IPS-20b (cell line): ENCODE results near the gene PCNX3.

Experiments used
- H3K27ac ChIP-seq: one replicate; pipeline ENCODE4 v1.5.1; 2013; ENCODE audit warnings: low read length
- H3K27me3 ChIP-seq: 2 replicates; pipeline ENCODE4 v1.6.1; 2013; ENCODE audit warnings: mild to moderate bottlenecking, low read length, inconsistent platforms; ENCODE audit not compliant: insufficient read depth
- H3K36me3 ChIP-seq: 2 replicates; pipeline ENCODE4 v1.6.1; 2013; ENCODE audit warnings: low read depth, mild to moderate bottlenecking, inconsistent platforms, low read length, moderate library complexity; ENCODE audit not compliant: insufficient read depth
- H3K4me1 ChIP-seq: 2 replicates; pipeline ENCODE4 v1.6.1; 2013; ENCODE audit warnings: mild to moderate bottlenecking, control low read depth, inconsistent platforms, low read length, moderate library complexity; ENCODE audit not compliant: insufficient read depth
- H3K4me3 ChIP-seq: 2 replicates; pipeline ENCODE4 v1.5.1; 2013; ENCODE audit warnings: mild to moderate bottlenecking, low read length, inconsistent platforms
- H3K9ac ChIP-seq: 2 replicates; pipeline ENCODE4 v1.6.1; 2013; ENCODE audit warnings: low read depth, mild to moderate bottlenecking, inconsistent platforms, low read length, moderate library complexity
- H3K9me3 ChIP-seq: 2 replicates; pipeline ENCODE4 v1.6.1; 2013; ENCODE audit warnings: mild to moderate bottlenecking, low read depth, low read length, inconsistent platforms; ENCODE audit not compliant: insufficient read depth

PCNX3 gene

GRCh38 chr11:65617990-65618751, 2.6 kb downstream of the PCNX3 start:
- no peaks in the 10 kb centered on the region for H3K9me3 ChIP-seq
- H3K9ac ChIP-seq: no peak overlapping the region
- no peak overlapping the region for H3K27ac ChIP-seq
- no peaks in the 10 kb centered on the region for H3K27me3 ChIP-seq
- no peak overlapping the region for H3K4me3 ChIP-seq
- peaks cover 5% of the 10 kb centered on the region; the same call in 1 of the 2 replicates for H3K4me1 ChIP-seq
- peaks cover 43% of the 10 kb centered on the region for H3K36me3 ChIP-seq

GRCh38 chr11:65618763-65619162, 3.2 kb downstream of the PCNX3 start:
- Histone ChIP-seq H3K27ac (no peak overlapping the region), H3K27me3 (no peaks in the 10 kb centered on the region), H3K9ac (no peak overlapping the region), H3K4me1 (peaks cover 5% of the 10 kb centered on the region; the same call in 1 of the 2 replicates), H3K36me3 (peaks cover 48% of the 10 kb centered on the region), H3K9me3 (no peaks in the 10 kb centered on the region), H3K4me3 (no peak overlapping the region)

- no peaks in the 10 kb centered on the region for H3K27me3 ChIP-seq
- no peak overlapping the region for H3K27ac ChIP-seq
- no peaks in the 10 kb centered on the region for H3K9me3 ChIP-seq
- H3K36me3 ChIP-seq: peaks cover 54% of the 10 kb centered on the region
- H3K4me1 ChIP-seq: peaks cover 5% of the 10 kb centered on the region; the same call in 1 of the 2 replicates
- H3K4me3 ChIP-seq: no peak overlapping the region
- no peak overlapping the region for H3K9ac ChIP-seq
Observed at GRCh38 chr11:65619281-65619928, 3.8 kb downstream of the PCNX3 start.

GRCh38 chr11:65620666-65621065, 5.1 kb downstream of the PCNX3 start:
- Histone ChIP-seq H3K9me3 (no peaks in the 10 kb centered on the region), H3K4me3 (no peak overlapping the region), H3K9ac (no peak overlapping the region), H3K4me1 (peaks cover 5% of the 10 kb centered on the region; the same call in 1 of the 2 replicates), H3K36me3 (peaks cover 63% of the 10 kb centered on the region), H3K27me3 (no peaks in the 10 kb centered on the region), H3K27ac (no peak overlapping the region)

GRCh38 chr11:65621460-65621859, 5.9 kb downstream of the PCNX3 start:
- Histone ChIP-seq H3K9ac (no peak overlapping the region), H3K27me3 (no peaks in the 10 kb centered on the region), H3K4me3 (no peak overlapping the region), H3K36me3 (peaks cover 71% of the 10 kb centered on the region), H3K27ac (no peak overlapping the region), H3K9me3 (no peaks in the 10 kb centered on the region), H3K4me1 (peaks cover 3% of the 10 kb centered on the region; the same call in 1 of the 2 replicates)

GRCh38 chr11:65622011-65622410, 6.4 kb downstream of the PCNX3 start:
- H3K27me3 ChIP-seq: no peaks in the 10 kb centered on the region
- H3K9me3 ChIP-seq: no peaks in the 10 kb centered on the region
- peaks cover 76% of the 10 kb centered on the region for H3K36me3 ChIP-seq
- H3K27ac ChIP-seq: no peak overlapping the region
- H3K9ac ChIP-seq: no peak overlapping the region
- no peaks in the 10 kb centered on the region for H3K4me1 ChIP-seq
- no peak overlapping the region for H3K4me3 ChIP-seq

- Histone ChIP-seq H3K4me1 (no peaks in the 10 kb centered on the region), H3K36me3 (peaks cover 76% of the 10 kb centered on the region), H3K4me3 (no peak overlapping the region), H3K27ac (no peak overlapping the region), H3K9me3 (no peaks in the 10 kb centered on the region), H3K27me3 (no peaks in the 10 kb centered on the region), H3K9ac (no peak overlapping the region)
Observed at GRCh38 chr11:65623177-65623576, 7.6 kb downstream of the PCNX3 start.

- Histone ChIP-seq H3K9me3 (no peaks in the 10 kb centered on the region), H3K4me1 (no peaks in the 10 kb centered on the region), H3K9ac (no peak overlapping the region), H3K27ac (no peak overlapping the region), H3K4me3 (no peak overlapping the region), H3K36me3 (peaks cover 74% of the 10 kb centered on the region), H3K27me3 (no peaks in the 10 kb centered on the region)
Observed at GRCh38 chr11:65623852-65624616, 8.5 kb downstream of the PCNX3 start.

GRCh38 chr11:65624931-65625627, 9.5 kb downstream of the PCNX3 start:
- H3K4me1 ChIP-seq: no peaks in the 10 kb centered on the region
- H3K4me3 ChIP-seq: no peak overlapping the region
- H3K36me3 ChIP-seq: peaks cover 76% of the 10 kb centered on the region
- H3K9me3 ChIP-seq: no peaks in the 10 kb centered on the region
- H3K9ac ChIP-seq: no peak overlapping the region
- H3K27me3 ChIP-seq: no peaks in the 10 kb centered on the region
- no peak overlapping the region for H3K27ac ChIP-seq

GRCh38 chr11:65625628-65626342, 10.2 kb downstream of the PCNX3 start:
- no peak overlapping the region for H3K9ac ChIP-seq
- H3K27me3 ChIP-seq: no peaks in the 10 kb centered on the region
- no peaks in the 10 kb centered on the region for H3K9me3 ChIP-seq
- no peaks in the 10 kb centered on the region for H3K4me1 ChIP-seq
- H3K4me3 ChIP-seq: no peak overlapping the region
- H3K36me3 ChIP-seq: peaks cover 76% of the 10 kb centered on the region
- no peak overlapping the region for H3K27ac ChIP-seq

GRCh38 chr11:65627202-65627601, 11.6 kb downstream of the PCNX3 start:
- H3K4me1 ChIP-seq: no peaks in the 10 kb centered on the region

More at GRCh38 chr11:65627202-65627601, 11.6 kb downstream of the PCNX3 start:
- H3K36me3 ChIP-seq: peaks cover 78% of the 10 kb centered on the region
- no peaks in the 10 kb centered on the region for H3K27me3 ChIP-seq
- no peak overlapping the region for H3K27ac ChIP-seq
- no peak overlapping the region for H3K9ac ChIP-seq
- H3K9me3 ChIP-seq: no peaks in the 10 kb centered on the region
- H3K4me3 ChIP-seq: no peak overlapping the region
